GM21737 (cell line): ENCODE measurements around the gene MEI1.
"Not testable (repeated sequence)": the region's sequence is repeated elsewhere in the genome, so short reads cannot be mapped to it uniquely, and the experiment has no call there.

Experiments
- ATAC-seq: cut with Tn5 transposase; IDR thresholded peaks from one replicate; pipeline ENCODE4 v1.9.1; 2021; ENCODE audit warnings: mild to moderate bottlenecking, moderate library complexity; ENCODE audit not compliant: unreplicated experiment

Gene MEI1

GRCh38 chr22:41676134-41676533, 23.2 kb upstream of the MEI1 start:
- ATAC-seq, result no peak

DNA sequence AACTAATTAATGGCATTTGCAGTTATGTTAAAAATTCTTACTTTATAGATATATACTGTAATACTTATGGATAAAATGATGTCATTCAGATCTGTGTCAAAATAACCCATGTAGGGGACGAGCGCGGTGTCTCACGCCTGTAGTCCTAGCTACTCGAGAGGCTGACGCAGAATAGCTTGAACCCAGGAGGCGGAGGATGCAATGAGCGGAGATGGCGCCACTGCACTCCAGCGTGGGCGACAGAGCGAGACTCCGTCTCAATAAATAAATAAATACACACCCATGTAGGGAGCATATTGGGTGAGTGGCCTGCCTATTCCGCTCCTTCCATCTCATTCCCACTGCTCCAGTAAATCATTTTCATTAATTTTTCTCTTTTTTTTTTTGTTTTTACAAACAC, 17.7 kb upstream of the MEI1 start:
- no peak for ATAC-seq

DNA sequence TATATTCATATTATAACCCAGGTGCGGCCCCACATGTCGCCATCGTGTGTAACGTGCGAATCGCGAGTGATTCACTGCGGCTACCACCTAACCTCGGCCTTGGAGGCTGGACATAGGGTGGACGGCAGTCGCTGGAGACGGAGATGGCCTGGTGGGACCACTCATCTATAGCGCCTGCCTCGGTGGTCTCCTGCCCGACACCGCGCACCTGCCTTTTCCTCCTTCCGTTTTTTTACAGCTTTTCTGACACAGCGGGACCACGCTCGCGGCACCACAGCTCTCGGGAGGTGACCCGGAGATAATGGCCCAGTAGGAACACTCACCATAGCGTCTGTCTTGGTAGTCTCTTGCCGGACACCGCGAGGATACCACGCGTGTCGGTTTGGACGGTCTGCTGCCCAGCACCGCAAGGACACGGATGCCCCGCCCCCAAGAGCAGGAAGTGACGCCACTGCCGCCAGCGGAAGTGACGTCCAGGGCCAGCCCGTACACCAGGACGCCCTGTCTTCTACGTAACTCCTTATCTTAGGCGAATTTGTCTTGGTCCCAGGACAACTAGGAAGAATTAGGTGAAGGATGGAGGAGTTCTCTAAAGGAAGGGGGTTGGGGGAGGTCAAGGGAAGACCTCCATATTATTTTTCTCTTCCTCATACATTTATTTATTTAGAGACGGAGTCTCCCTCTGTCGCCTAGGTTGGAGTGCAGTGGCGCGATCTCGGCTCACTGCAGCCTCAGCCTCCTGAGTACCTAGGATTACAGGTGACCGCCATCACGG, 17.1 kb upstream of the MEI1 start:
- ATAC-seq, result peak; percentile 70

DNA sequence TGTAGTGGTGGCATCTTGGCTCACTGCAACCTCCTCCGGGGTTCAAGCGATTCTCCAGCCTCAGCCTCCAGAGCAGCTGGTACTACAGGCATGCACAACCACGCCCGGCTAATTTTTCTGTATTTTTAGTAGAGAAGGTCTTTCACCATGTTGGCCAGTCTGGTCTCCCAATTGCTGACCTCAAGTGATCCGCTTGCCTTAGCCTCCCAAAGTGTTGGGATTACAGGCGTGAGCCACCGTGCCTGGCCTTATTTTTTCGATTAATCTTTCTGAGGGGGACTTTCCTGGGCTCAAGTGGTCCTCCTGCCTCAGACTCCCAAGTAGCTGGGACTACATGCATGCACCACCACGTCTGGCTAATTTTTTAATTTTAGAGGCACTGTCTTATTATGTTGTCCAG, 16.3 kb upstream of the MEI1 start:
- ATAC-seq, result no peak

DNA sequence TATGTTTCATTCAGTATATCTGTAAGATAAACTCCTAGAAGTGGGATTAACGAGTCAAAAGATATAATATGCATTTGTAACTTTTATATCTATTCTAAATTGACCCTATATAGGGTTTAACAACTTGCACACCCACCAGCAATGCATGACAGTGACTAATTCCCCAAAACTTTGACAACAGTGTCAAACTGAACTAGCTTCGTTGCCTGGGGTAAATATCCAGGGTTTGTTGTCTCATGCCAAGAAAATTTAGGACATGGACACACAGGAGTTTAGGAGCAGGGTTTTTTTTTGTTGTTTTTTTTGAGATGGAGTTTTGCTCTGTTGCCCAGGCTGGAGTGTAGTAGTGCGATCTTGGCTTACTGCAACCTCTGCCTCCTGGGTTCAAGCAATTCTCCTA, 15.7 kb upstream of the MEI1 start:
- ATAC-seq, result no peak

DNA sequence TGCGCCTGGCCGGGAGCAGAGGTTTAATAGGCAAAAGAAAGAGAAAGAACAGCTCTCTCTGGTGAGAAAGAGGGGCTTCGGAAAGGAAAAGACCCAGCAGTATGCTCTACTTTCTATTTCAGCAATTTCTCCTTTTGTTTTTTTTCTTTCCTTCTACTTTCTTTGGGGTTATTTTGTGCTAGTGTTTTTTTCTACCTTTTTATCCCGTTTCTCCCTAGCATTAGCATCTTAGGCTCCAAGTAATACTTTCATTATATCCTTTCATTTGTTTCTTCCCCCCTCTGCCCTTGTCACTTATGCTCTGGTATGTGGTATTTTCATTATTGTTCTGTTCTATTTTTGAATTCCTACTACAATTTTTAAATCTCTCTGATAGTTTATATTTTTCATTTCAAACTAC, 15.1 kb upstream of the MEI1 start:
- no peak for ATAC-seq

- ATAC-seq, result not testable (repeated sequence)
These were observed 12.4 kb upstream of the MEI1 start for GRCh38 chr22:41686890-41687289.

DNA sequence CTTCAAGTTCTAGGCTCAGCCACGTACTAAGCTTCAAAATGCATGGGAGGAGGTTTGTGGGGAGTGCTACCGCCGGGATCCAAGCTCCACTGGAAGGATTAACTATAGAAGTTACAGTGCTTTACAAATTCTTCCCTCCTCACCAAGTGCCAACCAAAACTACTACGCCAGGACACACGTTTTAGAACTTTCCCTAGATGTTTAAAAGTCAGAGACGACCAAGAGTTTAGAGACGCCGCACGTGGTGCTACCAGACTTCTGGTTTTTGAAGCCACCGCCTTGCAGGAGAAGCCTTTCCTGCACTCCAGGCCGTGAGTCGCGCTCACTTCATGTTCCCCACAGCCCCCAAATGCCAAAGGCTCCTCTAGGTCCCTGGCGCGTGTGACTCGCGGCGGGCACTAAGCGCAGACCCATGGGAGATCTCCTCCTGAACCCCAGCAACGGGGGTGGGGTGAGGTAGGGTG, 11.4 kb upstream of the MEI1 start:
- ATAC-seq, result no peak

- peak; percentile 81 for ATAC-seq
These were observed 10.7 kb upstream of the MEI1 start, which contains the start of gene SNU13 for GRCh38 chr22:41688365-41689211. Gene SNU13 (minus strand): TSS chr22:41688867. CDS start chr22:41688796, 71 bp downstream.

DNA sequence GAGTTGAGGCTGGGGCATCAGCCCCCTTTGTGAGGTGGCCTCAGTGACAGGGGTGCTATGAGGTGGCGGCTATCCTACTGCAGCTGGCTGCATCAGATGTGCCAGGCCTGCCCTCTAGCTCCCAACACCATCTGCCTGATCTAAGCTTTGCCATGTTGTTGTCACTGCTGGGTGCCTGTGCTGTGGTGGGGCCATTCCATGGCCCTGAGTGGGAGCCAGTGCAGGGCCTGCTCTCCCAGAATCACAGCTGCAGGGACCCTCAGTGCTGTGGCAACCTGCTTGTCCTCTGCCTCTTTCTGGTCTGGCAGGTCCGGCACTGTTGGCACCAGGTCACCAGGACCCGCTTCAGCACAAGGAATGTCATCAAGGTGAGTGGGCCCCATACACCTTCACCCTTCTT, 8.8 kb upstream of the MEI1 start:
- no peak for ATAC-seq

DNA sequence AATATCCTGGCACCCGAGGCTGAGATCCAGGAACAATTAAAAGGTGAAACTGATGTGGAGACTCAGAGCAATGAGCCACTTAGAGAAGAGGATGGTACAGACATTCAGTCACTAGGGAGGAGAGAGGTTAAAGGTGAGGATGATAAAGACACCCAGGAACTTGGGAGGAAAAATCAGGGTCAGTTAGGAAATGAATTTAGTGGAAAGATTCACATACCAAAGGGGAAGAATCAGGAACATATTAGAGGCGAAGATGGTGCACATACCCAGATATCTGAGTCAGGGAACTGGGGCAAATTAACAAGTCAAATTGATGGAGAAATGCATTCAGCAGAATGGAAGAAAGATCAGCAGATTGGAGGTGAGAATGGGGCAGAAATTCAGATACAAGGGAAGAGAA, 4.1 kb upstream of the MEI1 start:
- ATAC-seq, result no peak

GRCh38 chr22:41696703-41697102, 2.6 kb upstream of the MEI1 start:
- ATAC-seq, result no peak

- ATAC-seq, result peak; percentile 48
These were observed 2.1 kb upstream of the MEI1 start for GRCh38 chr22:41697126-41697775.

DNA sequence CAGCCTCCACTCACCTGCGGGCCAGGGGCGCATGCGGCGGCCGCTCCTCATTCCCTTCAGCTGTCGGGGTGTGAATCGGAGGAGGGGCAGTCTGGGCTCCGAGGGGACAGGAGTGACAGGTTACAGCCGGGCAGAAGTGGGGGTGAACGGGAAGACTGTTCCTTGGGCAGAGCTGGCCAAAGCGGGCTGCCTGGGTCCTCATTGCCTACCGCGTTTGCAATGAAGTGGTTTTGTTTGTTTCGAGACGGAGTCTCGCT, 733 bp downstream of the MEI1 start:
- ATAC-seq, result no peak

GRCh38 chr22:41702763-41703162, 3.5 kb downstream of the MEI1 start:
- no peak for ATAC-seq

- no peak for ATAC-seq
These were observed 10.0 kb downstream of the MEI1 start for GRCh38 chr22:41709341-41709740.

- no peak for ATAC-seq
These were observed 13.7 kb downstream of the MEI1 start for GRCh38 chr22:41713004-41713403.

DNA sequence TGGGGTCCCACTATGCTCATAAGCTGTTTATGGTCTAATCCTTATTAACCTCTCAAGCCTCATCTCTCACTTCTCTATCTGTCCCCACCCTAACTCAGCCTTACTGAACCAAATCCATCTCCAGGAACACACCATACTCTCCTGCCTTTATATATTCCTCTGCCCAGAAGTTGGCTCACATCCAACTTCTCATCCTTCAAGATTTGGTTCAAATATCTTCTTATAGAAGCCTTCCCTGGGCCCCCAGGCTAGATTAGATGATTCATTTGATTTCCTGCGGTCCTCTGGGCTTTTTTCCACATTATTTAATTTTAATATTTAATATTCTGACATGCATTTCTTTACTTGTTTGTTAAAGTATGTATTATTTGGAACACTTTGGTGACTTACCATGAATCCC, 23.2 kb downstream of the MEI1 start:
- no peak for ATAC-seq

- ATAC-seq, result no peak
These were observed 26.3 kb downstream of the MEI1 start for GRCh38 chr22:41725510-41726110.

GRCh38 chr22:41731609-41732008, 32.3 kb downstream of the MEI1 start:
- no peak for ATAC-seq

DNA sequence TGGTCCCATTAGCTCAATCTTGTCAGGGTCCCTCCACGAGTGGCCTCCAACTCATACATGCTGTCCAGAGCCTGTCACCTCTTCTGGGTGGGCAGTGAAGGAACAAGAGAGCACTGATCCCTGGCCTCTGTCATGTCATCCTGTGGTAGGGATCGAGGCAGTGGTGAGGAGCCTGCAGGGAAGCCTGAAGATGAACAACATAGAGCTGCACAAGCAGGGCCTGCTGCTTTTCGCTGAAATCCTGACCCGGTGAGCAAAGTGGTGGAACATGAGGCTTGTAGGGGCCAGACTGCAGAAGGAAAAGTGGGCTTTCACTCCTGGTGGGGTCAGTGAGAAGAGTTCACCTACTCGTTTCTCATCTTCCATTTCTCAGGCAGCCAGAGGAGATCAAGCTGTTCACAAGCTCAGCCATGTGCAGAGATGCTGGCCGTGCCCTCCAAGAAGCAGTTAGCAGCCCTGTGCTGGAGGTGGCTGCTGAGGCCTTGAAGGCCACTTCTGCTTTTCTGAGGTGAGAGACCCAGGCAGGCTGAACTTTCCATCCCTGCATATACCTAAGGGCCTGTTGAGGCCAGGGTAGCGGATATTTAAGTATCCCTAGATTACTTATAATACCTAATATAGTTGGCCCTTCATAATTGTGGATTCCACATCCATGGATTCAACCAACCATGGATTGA, 32.9 kb downstream of the MEI1 start:
- no peak for ATAC-seq
